ENCODE measurements around the gene CEP164. TPM values are rescaled to one million over a fixed set of nuclear protein-coding genes. Genes with fewer than 3 reads are reported as not detected.

The CEP164 gene
- total RNA-seq, 1 experiment from 2014 or later = 21.0 TPM

GRCh38 chr11:117295438-117296137 is 32.1 kb upstream of the CEP164 start (continued):
- TF ChIP-seq, protein P1, sequence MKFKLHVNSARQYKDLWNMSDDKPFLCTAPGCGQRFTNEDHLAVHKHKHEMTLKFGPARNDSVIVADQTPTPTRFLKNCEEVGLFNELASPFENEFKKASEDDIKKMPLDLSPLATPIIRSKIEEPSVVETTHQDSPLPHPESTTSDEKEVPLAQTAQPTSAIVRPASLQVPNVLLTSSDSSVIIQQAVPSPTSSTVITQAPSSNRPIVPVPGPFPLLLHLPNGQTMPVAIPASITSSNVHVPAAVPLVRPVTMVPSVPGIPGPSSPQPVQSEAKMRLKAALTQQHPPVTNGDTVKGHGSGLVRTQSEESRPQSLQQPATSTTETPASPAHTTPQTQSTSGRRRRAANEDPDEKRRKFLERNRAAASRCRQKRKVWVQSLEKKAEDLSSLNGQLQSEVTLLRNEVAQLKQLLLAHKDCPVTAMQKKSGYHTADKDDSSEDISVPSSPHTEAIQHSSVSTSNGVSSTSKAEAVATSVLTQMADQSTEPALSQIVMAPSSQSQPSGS (CRISPR knock-in tag; IDR thresholded peaks at IDR 0.05; ENCODE audit: borderline replicate concordance, low read depth) = no peak
- TF ChIP-seq PREB (CRISPR knock-in tag; IDR thresholded peaks at IDR 0.05; ENCODE audit: borderline replicate concordance) (no peak), MXD4 (CRISPR knock-in tag; IDR thresholded peaks at IDR 0.05; ENCODE audit: borderline replicate concordance) (no peak)

GRCh38 chr11:117296881-117297280 is 30.8 kb upstream of the CEP164 start:
- no peaks in the 10 kb centered on the region for H3K9me3 Mint-ChIP-seq
- no peak overlapping the region for H3K4me3 Mint-ChIP-seq
- no peak overlapping the region for H3K27ac Mint-ChIP-seq
- peaks cover 19% of the 10 kb centered on the region for H3K4me1 Mint-ChIP-seq
- ATAC-seq (no peak), DNase-seq (ENCODE audit: low spot score) (no peak)
- ChIA-PET POLR2A (no interaction called here), CTCF (interaction anchor here (0.6 to 1.0 kb wide), 2 partner anchors 29 to 129 kb away, joined by 3 to 5 read pairs; no protein-coding TSS in a partner anchor)
- H3K36me3 Mint-ChIP-seq = no peaks in the 10 kb centered on the region
- H3K27me3 Mint-ChIP-seq (ENCODE audit: low read depth) = no peaks in the 10 kb centered on the region; the same call in 1 of the 2 replicates
- TF ChIP-seq ELF4 (CRISPR knock-in tag; IDR thresholded peaks at IDR 0.05; ENCODE audit: low read depth) = no peak
- TF ChIP-seq ZNF532 (CRISPR knock-in tag; IDR thresholded peaks at IDR 0.05; ENCODE audit: borderline replicate concordance) = no peak
- no peak for TF ChIP-seq SP1 (CRISPR knock-in tag; conservative IDR thresholded peaks at IDR 0.05)
- TF ChIP-seq, protein P2, sequence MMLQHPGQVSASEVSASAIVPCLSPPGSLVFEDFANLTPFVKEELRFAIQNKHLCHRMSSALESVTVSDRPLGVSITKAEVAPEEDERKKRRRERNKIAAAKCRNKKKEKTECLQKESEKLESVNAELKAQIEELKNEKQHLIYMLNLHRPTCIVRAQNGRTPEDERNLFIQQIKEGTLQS (CRISPR knock-in tag; conservative IDR thresholded peaks at IDR 0.05) = no peak
- TF ChIP-seq, protein P3, sequence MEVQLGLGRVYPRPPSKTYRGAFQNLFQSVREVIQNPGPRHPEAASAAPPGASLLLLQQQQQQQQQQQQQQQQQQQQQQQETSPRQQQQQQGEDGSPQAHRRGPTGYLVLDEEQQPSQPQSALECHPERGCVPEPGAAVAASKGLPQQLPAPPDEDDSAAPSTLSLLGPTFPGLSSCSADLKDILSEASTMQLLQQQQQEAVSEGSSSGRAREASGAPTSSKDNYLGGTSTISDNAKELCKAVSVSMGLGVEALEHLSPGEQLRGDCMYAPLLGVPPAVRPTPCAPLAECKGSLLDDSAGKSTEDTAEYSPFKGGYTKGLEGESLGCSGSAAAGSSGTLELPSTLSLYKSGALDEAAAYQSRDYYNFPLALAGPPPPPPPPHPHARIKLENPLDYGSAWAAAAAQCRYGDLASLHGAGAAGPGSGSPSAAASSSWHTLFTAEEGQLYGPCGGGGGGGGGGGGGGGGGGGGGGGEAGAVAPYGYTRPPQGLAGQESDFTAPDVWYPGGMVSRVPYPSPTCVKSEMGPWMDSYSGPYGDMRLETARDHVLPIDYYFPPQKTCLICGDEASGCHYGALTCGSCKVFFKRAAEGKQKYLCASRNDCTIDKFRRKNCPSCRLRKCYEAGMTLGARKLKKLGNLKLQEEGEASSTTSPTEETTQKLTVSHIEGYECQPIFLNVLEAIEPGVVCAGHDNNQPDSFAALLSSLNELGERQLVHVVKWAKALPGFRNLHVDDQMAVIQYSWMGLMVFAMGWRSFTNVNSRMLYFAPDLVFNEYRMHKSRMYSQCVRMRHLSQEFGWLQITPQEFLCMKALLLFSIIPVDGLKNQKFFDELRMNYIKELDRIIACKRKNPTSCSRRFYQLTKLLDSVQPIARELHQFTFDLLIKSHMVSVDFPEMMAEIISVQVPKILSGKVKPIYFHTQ (CRISPR knock-in tag; IDR thresholded peaks at IDR 0.05) = no peak
- TF ChIP-seq, protein P4, sequence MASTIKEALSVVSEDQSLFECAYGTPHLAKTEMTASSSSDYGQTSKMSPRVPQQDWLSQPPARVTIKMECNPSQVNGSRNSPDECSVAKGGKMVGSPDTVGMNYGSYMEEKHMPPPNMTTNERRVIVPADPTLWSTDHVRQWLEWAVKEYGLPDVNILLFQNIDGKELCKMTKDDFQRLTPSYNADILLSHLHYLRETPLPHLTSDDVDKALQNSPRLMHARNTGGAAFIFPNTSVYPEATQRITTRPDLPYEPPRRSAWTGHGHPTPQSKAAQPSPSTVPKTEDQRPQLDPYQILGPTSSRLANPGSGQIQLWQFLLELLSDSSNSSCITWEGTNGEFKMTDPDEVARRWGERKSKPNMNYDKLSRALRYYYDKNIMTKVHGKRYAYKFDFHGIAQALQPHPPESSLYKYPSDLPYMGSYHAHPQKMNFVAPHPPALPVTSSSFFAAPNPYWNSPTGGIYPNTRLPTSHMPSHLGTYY (CRISPR knock-in tag; IDR thresholded peaks at IDR 0.05) = no peak
- no peak for TF ChIP-seq HMGA2 (CRISPR knock-in tag; IDR thresholded peaks at IDR 0.05)
- TF ChIP-seq, protein P5, sequence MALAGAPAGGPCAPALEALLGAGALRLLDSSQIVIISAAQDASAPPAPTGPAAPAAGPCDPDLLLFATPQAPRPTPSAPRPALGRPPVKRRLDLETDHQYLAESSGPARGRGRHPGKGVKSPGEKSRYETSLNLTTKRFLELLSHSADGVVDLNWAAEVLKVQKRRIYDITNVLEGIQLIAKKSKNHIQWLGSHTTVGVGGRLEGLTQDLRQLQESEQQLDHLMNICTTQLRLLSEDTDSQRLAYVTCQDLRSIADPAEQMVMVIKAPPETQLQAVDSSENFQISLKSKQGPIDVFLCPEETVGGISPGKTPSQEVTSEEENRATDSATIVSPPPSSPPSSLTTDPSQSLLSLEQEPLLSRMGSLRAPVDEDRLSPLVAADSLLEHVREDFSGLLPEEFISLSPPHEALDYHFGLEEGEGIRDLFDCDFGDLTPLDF (CRISPR knock-in tag; IDR thresholded peaks at IDR 0.05) = no peak
- no peak for TF ChIP-seq JAZF1 (CRISPR knock-in tag; IDR thresholded peaks at IDR 0.05)
- TF ChIP-seq MXD4 (CRISPR knock-in tag; IDR thresholded peaks at IDR 0.05; ENCODE audit: borderline replicate concordance) = no peak
- TF ChIP-seq ZNF138 (CRISPR knock-in tag; conservative IDR thresholded peaks at IDR 0.05) = no peak
- no peak for TF ChIP-seq GTF2I (CRISPR knock-in tag; conservative IDR thresholded peaks at IDR 0.05)
- TF ChIP-seq ZNF232 (CRISPR knock-in tag; IDR thresholded peaks at IDR 0.05) = no peak
- no peak for TF ChIP-seq ZMAT4 (CRISPR knock-in tag; IDR thresholded peaks at IDR 0.05)
- no peak for TF ChIP-seq NFYB (CRISPR knock-in tag; conservative IDR thresholded peaks at IDR 0.05; ENCODE audit: low read depth)
- TF ChIP-seq, protein P6, sequence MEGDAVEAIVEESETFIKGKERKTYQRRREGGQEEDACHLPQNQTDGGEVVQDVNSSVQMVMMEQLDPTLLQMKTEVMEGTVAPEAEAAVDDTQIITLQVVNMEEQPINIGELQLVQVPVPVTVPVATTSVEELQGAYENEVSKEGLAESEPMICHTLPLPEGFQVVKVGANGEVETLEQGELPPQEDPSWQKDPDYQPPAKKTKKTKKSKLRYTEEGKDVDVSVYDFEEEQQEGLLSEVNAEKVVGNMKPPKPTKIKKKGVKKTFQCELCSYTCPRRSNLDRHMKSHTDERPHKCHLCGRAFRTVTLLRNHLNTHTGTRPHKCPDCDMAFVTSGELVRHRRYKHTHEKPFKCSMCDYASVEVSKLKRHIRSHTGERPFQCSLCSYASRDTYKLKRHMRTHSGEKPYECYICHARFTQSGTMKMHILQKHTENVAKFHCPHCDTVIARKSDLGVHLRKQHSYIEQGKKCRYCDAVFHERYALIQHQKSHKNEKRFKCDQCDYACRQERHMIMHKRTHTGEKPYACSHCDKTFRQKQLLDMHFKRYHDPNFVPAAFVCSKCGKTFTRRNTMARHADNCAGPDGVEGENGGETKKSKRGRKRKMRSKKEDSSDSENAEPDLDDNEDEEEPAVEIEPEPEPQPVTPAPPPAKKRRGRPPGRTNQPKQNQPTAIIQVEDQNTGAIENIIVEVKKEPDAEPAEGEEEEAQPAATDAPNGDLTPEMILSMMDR (IDR thresholded peaks at IDR 0.05) = no peak
